PC-3 (cell line): ENCODE data around the gene HP1BP3. TPM values are rescaled to one million over a fixed set of nuclear protein-coding genes. Genes with fewer than 3 reads are reported as not detected.

Experiments used
- ATAC-seq: fragments of 200-7000 bp; cut with Tn5 transposase; 2 replicates; pipeline ENCODE4 v1.9.1; 2020; ENCODE audit warnings: mild to moderate bottlenecking, moderate library complexity
- BruUV-seq: library from RNA; stranded (reverse); fragments of 400-500 nt; replicated peaks from 2 replicates; lab custom pipeline; 2021; lab: Mats Ljungman, UMichigan
- CTCF ChIA-PET: fragments of 300-600 bp; sonication (Branson Sonifier 250); formaldehyde crosslinking; loops from one replicate; lab custom pipeline; 2022; ENCODE audit warnings: antibody characterized with exemption; lab: Charles Lee
- POLR2A ChIA-PET: fragments of 300-600 bp; sonication (Branson Sonifier 250); formaldehyde crosslinking; loops from one replicate; lab custom pipeline; 2022; ENCODE audit warnings: antibody characterized with exemption; ENCODE audit not compliant: unreplicated experiment; lab: Charles Lee
- DNase-seq: peaks from one replicate; pipeline ENCODE4 v3.0.0-alpha.2; 2015
- H2AFZ ChIP-seq: fragments of 300-600 bp; sonication (generic); 2 replicates; pipeline ENCODE4 v1.6.0; 2016; ENCODE audit warnings: antibody characterized with exemption, low read length
- H3F3A ChIP-seq: fragments of 300-600 bp; sonication (generic); one replicate; pipeline ENCODE4 v1.6.0; 2017; ENCODE audit warnings: antibody characterized with exemption, low read length, control low read depth, mild to moderate bottlenecking; ENCODE audit not compliant: unreplicated experiment
- H3K27ac ChIP-seq: fragments of 300-600 bp; sonication (generic); 2 replicates; pipeline ENCODE4 v1.5.1; 2016; ENCODE audit warnings: mild to moderate bottlenecking, low read length
- H3K27me3 ChIP-seq: fragments of 300-600 bp; sonication (generic); 2 replicates; pipeline ENCODE4 v1.6.1; 2016; ENCODE audit warnings: low read length, mixed read lengths
- H3K36me3 ChIP-seq: fragments of 300-600 bp; sonication (generic); 2 replicates; pipeline ENCODE4 v1.6.1; 2016; ENCODE audit warnings: low read depth, mixed run types, low read length, mixed read lengths
- H3K4me1 ChIP-seq: fragments of 300-600 bp; sonication (generic); 2 replicates; pipeline ENCODE4 v1.5.1; 2016; ENCODE audit warnings: low read length; ENCODE audit not compliant: insufficient read depth
- H3K4me2 ChIP-seq: fragments of 300-600 bp; sonication (generic); 2 replicates; pipeline ENCODE4 v1.6.0; 2016; ENCODE audit warnings: low read length
- H3K4me3 ChIP-seq: fragments of 300-600 bp; sonication (generic); 2 replicates; pipeline ENCODE4 v1.5.1; 2016; ENCODE audit warnings: mild to moderate bottlenecking, low read length, mixed read lengths
- H3K79me2 ChIP-seq: fragments of 300-600 bp; sonication (generic); 2 replicates; pipeline ENCODE4 v1.6.1; 2017; ENCODE audit warnings: low read length, mixed read lengths
- H3K9ac ChIP-seq: fragments of 300-600 bp; sonication (generic); 2 replicates; pipeline ENCODE4 v1.6.0; 2016; ENCODE audit warnings: mild to moderate bottlenecking, low read length
- H3K9me2 ChIP-seq: fragments of 300-600 bp; sonication (generic); replicated peaks from 2 replicates; pipeline ENCODE4 v1.6.1; 2016; ENCODE audit warnings: mixed run types, low read length, mixed read lengths
- H3K9me3 ChIP-seq: fragments of 300-600 bp; sonication (generic); 2 replicates; pipeline ENCODE4 v1.6.1; 2016; ENCODE audit warnings: low read length, mixed read lengths
- H4K20me1 ChIP-seq: fragments of 300-600 bp; sonication (generic); 2 replicates; pipeline ENCODE4 v1.6.1; 2016; ENCODE audit warnings: low read length, mixed read lengths
- CTCF ChIP-seq: fragments of 300-600 bp; sonication (generic); conservative IDR thresholded peaks from 2 replicates; pipeline ENCODE4 v1.5.1; 2017; ENCODE audit warnings: antibody characterized with exemption, low read depth, mild to moderate bottlenecking, low read length
- EZH2 ChIP-seq: fragments of 300-600 bp; sonication (generic); IDR thresholded peaks from one replicate; pipeline ENCODE4 v1.6.1; 2017; ENCODE audit warnings: antibody characterized with exemption, mild to moderate bottlenecking, low read length; ENCODE audit not compliant: unreplicated experiment
- EZH2phosphoT487 ChIP-seq: fragments of 300-600 bp; sonication (generic); IDR thresholded peaks from 2 replicates; pipeline ENCODE4 v1.6.1; 2018; ENCODE audit warnings: mild to moderate bottlenecking, antibody characterized with exemption, low read length, borderline replicate concordance
- intact Hi-C: fragments of 100-400 bp; cut with micrococcal nuclease; formaldehyde crosslinking; loops from 2 replicates; pipeline ENCODE4 v1.9.0; 2023
- total RNA-seq: library from RNA; depleted of rRNA; stranded (reverse); fragments of >200 nt; gene quantifications from 2 replicates; pipeline ENCODE4 v1.2.3, GENCODE V29; 2014; rRNA removed

Gene HP1BP3
- total RNA-seq, 1 experiment from 2014 or later, result 243 TPM

- H3K27ac ChIP-seq, result no peak overlapping the region
- TF ChIP-seq EZH2phosphoT487 (no peak), EZH2 (no peak), CTCF (no peak)
- no peak overlapping the region for H3K4me2 ChIP-seq
- ChIA-PET CTCF (no interaction called here), POLR2A (no interaction called here)
- no peaks in the 10 kb centered on the region for H3K27me3 ChIP-seq
- H3K9ac ChIP-seq, result no peak overlapping the region
- no peaks in the 10 kb centered on the region for H3K79me2 ChIP-seq
- DNase-seq (no peak), ATAC-seq (no peak)
- H2AFZ ChIP-seq, result no peak overlapping the region
- no TSS peak for BruUV-seq
- H3K36me3 ChIP-seq, result no peaks in the 10 kb centered on the region
- no peaks in the 10 kb centered on the region for H3K9me2 ChIP-seq
- no peaks in the 10 kb centered on the region for H3K9me3 ChIP-seq
- H4K20me1 ChIP-seq, result no peaks in the 10 kb centered on the region
- H3K4me3 ChIP-seq, result no peak overlapping the region
- peaks cover 18% of the 10 kb centered on the region for H3K4me1 ChIP-seq
- intact Hi-C loops, result loop anchor here (10.0 kb wide), 1 partner anchor 291 kb away; no protein-coding TSS in a partner anchor
- H3F3A ChIP-seq, result no peaks in the 10 kb centered on the region
Measured at GRCh38 chr1:20693623-20694022, 93.5 kb downstream of the HP1BP3 start.

Other genes starting within 250 kb of the HP1BP3 start
- gene FAM43B, start 234.7 kb downstream of the HP1BP3 start, total RNA-seq, result 0.11 TPM in 1 of 2 replicates, not detected in the other
- 30.3 and 36.3 TPM in 2 replicates for gene CDA, start 198.2 kb downstream of the HP1BP3 start, total RNA-seq
- 129 and 160 TPM in 2 replicates for gene PINK1, start 153.8 kb downstream of the HP1BP3 start, total RNA-seq
- gene DDOST, start 125.9 kb downstream of the HP1BP3 start, total RNA-seq, result 334 and 357 TPM in 2 replicates
- gene KIF17, start 69.3 kb downstream of the HP1BP3 start, total RNA-seq, result 0.33 and 2.8 TPM in 2 replicates
- gene SH2D5, start 54.6 kb downstream of the HP1BP3 start, total RNA-seq, result 7.1 and 11.2 TPM in 2 replicates